OCI-LY1 (cell line): ENCODE data around the gene ZSCAN9.

Experiments
- H2AFZ ChIP-seq: fragments of 200-600 bp; sonication (generic), shearing (Covaris generic); 2 replicates; pipeline ENCODE4 v1.6.0; 2014; ENCODE audit warnings: antibody characterized with exemption, mild to moderate bottlenecking, low read length
- H3F3A ChIP-seq: fragments of 200-600 bp; sonication (generic), shearing (Covaris generic); 2 replicates; pipeline ENCODE4 v1.6.0; 2014; ENCODE audit warnings: mild to moderate bottlenecking, antibody characterized with exemption, low read length, moderate library complexity; ENCODE audit not compliant: insufficient read depth
- H3K27ac ChIP-seq: fragments of 200-600 bp; sonication (generic); 2 replicates; pipeline ENCODE4 v1.5.1; 2014; ENCODE audit warnings: low read length, mixed run types, mild to moderate bottlenecking, low read depth; ENCODE audit not compliant: poor library complexity, severe bottlenecking
- H3K27me3 ChIP-seq: fragments of 200-600 bp; sonication (generic); 2 replicates; pipeline ENCODE4 v1.6.0; 2014; ENCODE audit warnings: antibody characterized with exemption, mild to moderate bottlenecking, low read length, moderate library complexity; ENCODE audit not compliant: insufficient read depth
- H3K36me3 ChIP-seq: fragments of 200-600 bp; sonication (generic); 2 replicates; pipeline ENCODE4 v1.6.1; 2014; ENCODE audit warnings: mild to moderate bottlenecking, antibody characterized with exemption, low read length, moderate library complexity, mixed read lengths; ENCODE audit not compliant: insufficient read depth
- H3K4me1 ChIP-seq: fragments of 200-600 bp; sonication (generic); 2 replicates; pipeline ENCODE4 v1.5.1; 2014; ENCODE audit warnings: mild to moderate bottlenecking, low read length, moderate library complexity; ENCODE audit not compliant: insufficient read depth, severe bottlenecking
- H3K4me2 ChIP-seq: fragments of 200-600 bp; sonication (generic), shearing (Covaris generic); 2 replicates; pipeline ENCODE4 v1.6.1; 2014; ENCODE audit warnings: low read length
- H3K4me3 ChIP-seq: fragments of 200-600 bp; sonication (generic); 2 replicates; pipeline ENCODE4 v1.5.1; 2014; ENCODE audit warnings: low read length, low read depth, mild to moderate bottlenecking, mixed read lengths; ENCODE audit not compliant: poor library complexity, severe bottlenecking
- H3K79me2 ChIP-seq: fragments of 200-600 bp; shearing (Covaris generic); 2 replicates; pipeline ENCODE4 v1.6.1; 2016; ENCODE audit warnings: mixed run types, low read length, mixed read lengths; ENCODE audit not compliant: insufficient read depth
- H3K9ac ChIP-seq: fragments of 200-600 bp; sonication (generic), shearing (Covaris generic); 2 replicates; pipeline ENCODE4 v1.6.1; 2014; ENCODE audit warnings: mild to moderate bottlenecking, low read length, mixed read lengths
- H3K9me2 ChIP-seq: fragments of 200-600 bp; sonication (generic), shearing (Covaris generic); 2 replicates; pipeline ENCODE4 v1.6.1; 2014; ENCODE audit warnings: low read depth, mild to moderate bottlenecking, low read length, mixed read lengths
- H3K9me3 ChIP-seq: fragments of 200-600 bp; shearing (Covaris generic); 2 replicates; pipeline ENCODE4 v1.6.1; 2014; ENCODE audit warnings: low read length, mixed read lengths
- H4K20me1 ChIP-seq: fragments of 200-600 bp; sonication (generic), shearing (Covaris generic); 2 replicates; pipeline ENCODE4 v1.6.0; 2016; ENCODE audit warnings: mild to moderate bottlenecking, low read length; ENCODE audit not compliant: insufficient read depth
- EZH2 ChIP-seq: fragments of 200-600 bp; sonication (generic), shearing (Covaris generic); IDR thresholded peaks from 2 replicates; pipeline ENCODE4 v1.8.0; 2017; ENCODE audit warnings: borderline replicate concordance, mixed run types, mild to moderate bottlenecking, antibody characterized with exemption, low read length, moderate library complexity, mixed read lengths
- TF ChIP-seq, protein P1 (sequence below): fragments of 200-600 bp; sonication (generic), shearing (Covaris generic); IDR thresholded peaks from 2 replicates; pipeline ENCODE4 v1.5.1; 2017; ENCODE audit warnings: mild to moderate bottlenecking, antibody characterized with exemption, low read length, moderate library complexity, mixed read lengths

The ZSCAN9 gene

DNA sequence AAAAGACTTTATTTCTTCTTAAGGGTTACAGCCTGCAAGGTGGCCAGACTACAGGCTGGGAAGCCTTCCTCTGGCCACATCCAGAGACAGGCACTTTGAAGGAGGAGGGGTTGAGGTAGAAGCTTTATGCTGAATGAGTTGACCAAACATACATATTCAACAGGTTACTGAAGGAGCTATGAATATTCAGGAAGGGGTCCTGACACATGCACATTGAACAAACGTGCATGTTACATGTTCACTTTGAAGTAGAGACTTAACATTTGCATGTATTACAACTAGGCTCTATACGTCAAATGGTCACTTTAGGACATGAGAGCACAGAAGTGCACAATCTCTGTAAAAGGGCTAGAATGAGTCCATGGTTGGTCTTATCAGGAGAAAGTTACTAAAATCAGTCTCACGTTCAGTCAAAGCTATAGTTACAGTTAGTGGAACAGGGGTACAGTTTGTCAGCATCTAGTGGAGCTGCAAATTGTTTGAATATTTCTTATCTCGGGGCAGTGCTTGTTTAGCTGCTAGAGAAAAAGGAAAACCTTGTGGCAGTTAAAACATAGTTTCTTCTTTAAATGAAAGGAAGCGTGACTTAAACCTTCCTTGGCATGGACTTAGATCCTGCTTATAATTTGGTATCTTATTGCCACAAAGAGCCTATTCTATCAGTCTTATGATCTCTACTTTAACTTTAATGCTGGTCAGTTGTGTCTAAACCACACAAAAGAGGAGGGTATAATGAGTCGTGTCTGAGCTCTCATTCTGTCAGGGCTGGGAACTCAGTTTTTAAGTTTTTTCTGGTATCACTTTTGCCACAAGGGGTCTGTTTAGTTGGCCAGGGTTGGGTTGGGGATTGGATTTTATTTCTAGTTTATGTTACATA, 4.6 kb upstream of the ZSCAN9 start:
- TF ChIP-seq, protein P1, sequence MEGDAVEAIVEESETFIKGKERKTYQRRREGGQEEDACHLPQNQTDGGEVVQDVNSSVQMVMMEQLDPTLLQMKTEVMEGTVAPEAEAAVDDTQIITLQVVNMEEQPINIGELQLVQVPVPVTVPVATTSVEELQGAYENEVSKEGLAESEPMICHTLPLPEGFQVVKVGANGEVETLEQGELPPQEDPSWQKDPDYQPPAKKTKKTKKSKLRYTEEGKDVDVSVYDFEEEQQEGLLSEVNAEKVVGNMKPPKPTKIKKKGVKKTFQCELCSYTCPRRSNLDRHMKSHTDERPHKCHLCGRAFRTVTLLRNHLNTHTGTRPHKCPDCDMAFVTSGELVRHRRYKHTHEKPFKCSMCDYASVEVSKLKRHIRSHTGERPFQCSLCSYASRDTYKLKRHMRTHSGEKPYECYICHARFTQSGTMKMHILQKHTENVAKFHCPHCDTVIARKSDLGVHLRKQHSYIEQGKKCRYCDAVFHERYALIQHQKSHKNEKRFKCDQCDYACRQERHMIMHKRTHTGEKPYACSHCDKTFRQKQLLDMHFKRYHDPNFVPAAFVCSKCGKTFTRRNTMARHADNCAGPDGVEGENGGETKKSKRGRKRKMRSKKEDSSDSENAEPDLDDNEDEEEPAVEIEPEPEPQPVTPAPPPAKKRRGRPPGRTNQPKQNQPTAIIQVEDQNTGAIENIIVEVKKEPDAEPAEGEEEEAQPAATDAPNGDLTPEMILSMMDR = no peak
- TF ChIP-seq EZH2 = no peak
- no peaks in the 10 kb centered on the region for H3K9me3 ChIP-seq
- H3K9ac ChIP-seq = no peak overlapping the region
- no peaks in the 10 kb centered on the region for H4K20me1 ChIP-seq
- peaks cover 32% of the 10 kb centered on the region for H3K4me1 ChIP-seq
- 0 out of 2 replicates have a peak overlapping the region, but pooled peaks have one; percentile 8 for H3K4me2 ChIP-seq
- H3F3A ChIP-seq = no peaks in the 10 kb centered on the region
- no peaks in the 10 kb centered on the region for H3K27me3 ChIP-seq
- no peaks in the 10 kb centered on the region for H3K79me2 ChIP-seq
- H2AFZ ChIP-seq = no peak overlapping the region
- no peak overlapping the region for H3K4me3 ChIP-seq
- H3K36me3 ChIP-seq = no peaks in the 10 kb centered on the region
- H3K9me2 ChIP-seq = no peaks in the 10 kb centered on the region
- no peak overlapping the region for H3K27ac ChIP-seq

DNA sequence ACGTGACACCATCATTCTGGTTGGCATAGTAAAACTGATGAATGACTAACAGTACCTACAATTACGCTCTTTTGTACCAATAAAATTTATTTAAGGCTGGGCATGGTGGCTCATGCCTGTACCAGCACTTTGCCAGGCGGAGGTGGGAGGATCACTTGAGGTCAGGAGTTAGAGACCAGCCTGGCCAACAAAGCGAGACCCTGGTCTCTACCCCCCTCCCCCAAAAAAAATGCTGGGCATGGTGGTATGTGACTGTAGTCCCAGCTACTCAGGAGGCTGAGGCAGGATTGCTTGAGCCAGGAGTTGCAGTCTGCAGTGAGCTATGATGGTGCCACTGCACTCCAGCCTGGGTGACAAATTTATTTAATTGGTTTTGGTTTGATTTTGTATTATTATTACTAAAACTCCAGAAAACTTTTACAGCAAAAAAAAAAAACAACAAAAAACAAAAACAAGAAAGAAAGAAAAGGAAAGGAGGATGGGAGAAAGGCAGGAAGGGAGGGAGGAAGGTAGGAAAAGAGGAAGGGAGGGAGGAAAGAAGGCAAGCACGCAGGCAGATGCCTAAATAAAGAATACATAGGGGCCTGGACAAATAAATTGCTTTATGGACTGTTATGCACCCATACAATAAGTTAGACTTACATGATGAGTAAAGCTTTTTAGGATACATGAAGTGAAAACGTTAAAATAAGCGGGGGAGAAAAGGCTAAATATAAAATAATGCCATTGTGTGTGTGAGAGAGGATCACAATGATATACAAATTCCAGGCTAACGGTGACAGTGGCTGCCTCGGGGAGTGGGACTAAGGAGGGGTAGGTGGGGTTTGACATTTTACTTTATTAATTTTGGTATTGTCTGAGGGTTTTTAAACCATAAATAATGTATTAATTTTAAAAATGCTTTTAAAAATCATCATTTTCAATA, 682 bp upstream of the ZSCAN9 start:
- no peak overlapping the region for H3K27ac ChIP-seq
- H3K9me2 ChIP-seq = no peaks in the 10 kb centered on the region
- H3K4me3 ChIP-seq = peak overlapping the region; percentile 99
- peak overlapping the region; percentile 48 for H2AFZ ChIP-seq
- no peaks in the 10 kb centered on the region for H3K9me3 ChIP-seq
- peak overlapping the region; percentile 95 for H3K9ac ChIP-seq
- H3K79me2 ChIP-seq = no peaks in the 10 kb centered on the region
- H3K36me3 ChIP-seq = peaks cover 20% of the 10 kb centered on the region
- no peak for TF ChIP-seq EZH2
- TF ChIP-seq, protein P1 = no peak
- no peaks in the 10 kb centered on the region for H3F3A ChIP-seq
- no peaks in the 10 kb centered on the region for H3K27me3 ChIP-seq
- H3K4me1 ChIP-seq = peaks cover 29% of the 10 kb centered on the region
- peak overlapping the region; percentile 96 for H3K4me2 ChIP-seq
- H4K20me1 ChIP-seq = no peaks in the 10 kb centered on the region

DNA sequence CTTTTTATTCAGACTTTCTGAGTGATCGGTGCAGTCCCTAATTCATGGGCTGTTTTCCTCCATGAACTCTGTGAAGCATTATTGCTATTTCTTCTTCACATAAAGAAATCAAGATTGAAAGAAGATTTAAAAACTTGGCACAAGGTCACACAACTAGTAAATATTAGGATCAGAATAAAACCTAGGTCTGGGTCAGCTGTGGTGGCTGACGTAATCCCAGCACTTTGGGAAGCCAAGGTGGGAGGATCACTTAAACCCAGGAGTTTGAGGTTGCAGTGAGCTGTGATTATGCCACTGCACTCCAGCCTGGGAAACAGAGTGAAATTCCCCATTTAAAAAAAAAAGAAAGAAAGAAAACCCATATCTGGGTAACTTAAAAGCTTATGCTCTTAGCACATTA, 1.4 kb downstream of the ZSCAN9 start:
- H4K20me1 ChIP-seq = no peaks in the 10 kb centered on the region
- H3K9me2 ChIP-seq = no peaks in the 10 kb centered on the region
- H3K27ac ChIP-seq = no peak overlapping the region
- H2AFZ ChIP-seq = no peak overlapping the region
- H3F3A ChIP-seq = no peaks in the 10 kb centered on the region
- no peaks in the 10 kb centered on the region for H3K9me3 ChIP-seq
- no peak overlapping the region for H3K9ac ChIP-seq
- no peaks in the 10 kb centered on the region for H3K79me2 ChIP-seq
- 0 out of 2 replicates have a peak overlapping the region, but pooled peaks have one; percentile 96 for H3K4me2 ChIP-seq
- H3K4me1 ChIP-seq = peaks cover 23% of the 10 kb centered on the region
- H3K27me3 ChIP-seq = no peaks in the 10 kb centered on the region
- no peak for TF ChIP-seq EZH2
- TF ChIP-seq, protein P1 = no peak
- peaks cover 40% of the 10 kb centered on the region for H3K36me3 ChIP-seq
- H3K4me3 ChIP-seq = no peak overlapping the region
